Measurements from ENCODE around the gene ARL14. TPM values are rescaled to one million over a fixed set of nuclear protein-coding genes. Genes with fewer than 3 reads are reported as not detected.

ARL14 gene
- total and polyA plus RNA-seq, 2 of the 13 experiments (the other 11 are each of a cell fraction or from before 2014, with no cell fraction given), result 0.11 TPM; not detected in 1

GRCh38 chr3:160686955-160687535 is 10.1 kb downstream of the ARL14 start:
- 29% methylated on average over 6 of the region's 6 CpGs for WGBS (ENCODE audit: low lambda C conversion rate)
- Histone ChIP-seq H3K27me3 (ENCODE audit: control insufficient read depth in 1 of 2, insufficient read depth in 2 of 2, low read length in 2 of 2) (no peaks in the 10 kb centered on the region; a peak in 1 of 5 replicates), H3K4me3 (replicated peaks in 1 of 3; ENCODE audit: insufficient read depth in 1 of 3, low read depth in 2 of 3, low read length in 3 of 3) (no peak overlapping the region), H3K36me3 (replicated peaks in 1 of 2; ENCODE audit: control insufficient read depth in 1 of 2, insufficient read depth in 2 of 2, low read length in 2 of 2) (no peaks in the 10 kb centered on the region), H3K27ac (ENCODE audit: extremely low read length, insufficient read depth, low read length) (no peak overlapping the region), H3K9ac (ENCODE audit: insufficient read depth, low read depth, low read length) (no peak overlapping the region), H4K20me1 (ENCODE audit: insufficient read depth, low read length) (no peaks in the 10 kb centered on the region), H3K9me3 (ENCODE audit: low read length) (no peaks in the 10 kb centered on the region), H3K79me2 (ENCODE audit: insufficient read depth, low read length) (no peaks in the 10 kb centered on the region), H3K4me2 (ENCODE audit: low read depth, low read length) (no peak overlapping the region), H3K4me1 (ENCODE audit: insufficient read depth, low read length) (no peaks in the 10 kb centered on the region), H2AFZ (ENCODE audit: low read length) (no peak overlapping the region)
- FAIRE-seq (no peak), DNase-seq (ENCODE audit: low spot score) (peak; percentile 6), ATAC-seq (no peak)
- BruUV-seq (replicated peaks), result no TSS peak
- intact Hi-C loops (cut with micrococcal nuclease; ENCODE audit: unreplicated experiment) (loop anchor here (1.0 to 5.0 kb wide), 2 partner anchors 255 to 735 kb away; no protein-coding TSS in a partner anchor), in situ Hi-C loops (cut with HindIII; ENCODE audit: extremely low pct_ligation_motif_present, low pct_unique_long_range_greater_than_20kb) (no loop called here)
- ChIA-PET POLR2A (no interaction called here), CTCF (ENCODE audit: low intra/inter-chr PET ratio, low total read pairs) (interaction anchor here (2.0 kb wide), 1 partner anchor 255 kb away, joined by 11 read pairs; no protein-coding TSS in a partner anchor)
- no peak for TF ChIP-seq ZNF574 (CRISPR knock-in tag; IDR thresholded peaks at IDR 0.05)
- TF ChIP-seq, protein P1, sequence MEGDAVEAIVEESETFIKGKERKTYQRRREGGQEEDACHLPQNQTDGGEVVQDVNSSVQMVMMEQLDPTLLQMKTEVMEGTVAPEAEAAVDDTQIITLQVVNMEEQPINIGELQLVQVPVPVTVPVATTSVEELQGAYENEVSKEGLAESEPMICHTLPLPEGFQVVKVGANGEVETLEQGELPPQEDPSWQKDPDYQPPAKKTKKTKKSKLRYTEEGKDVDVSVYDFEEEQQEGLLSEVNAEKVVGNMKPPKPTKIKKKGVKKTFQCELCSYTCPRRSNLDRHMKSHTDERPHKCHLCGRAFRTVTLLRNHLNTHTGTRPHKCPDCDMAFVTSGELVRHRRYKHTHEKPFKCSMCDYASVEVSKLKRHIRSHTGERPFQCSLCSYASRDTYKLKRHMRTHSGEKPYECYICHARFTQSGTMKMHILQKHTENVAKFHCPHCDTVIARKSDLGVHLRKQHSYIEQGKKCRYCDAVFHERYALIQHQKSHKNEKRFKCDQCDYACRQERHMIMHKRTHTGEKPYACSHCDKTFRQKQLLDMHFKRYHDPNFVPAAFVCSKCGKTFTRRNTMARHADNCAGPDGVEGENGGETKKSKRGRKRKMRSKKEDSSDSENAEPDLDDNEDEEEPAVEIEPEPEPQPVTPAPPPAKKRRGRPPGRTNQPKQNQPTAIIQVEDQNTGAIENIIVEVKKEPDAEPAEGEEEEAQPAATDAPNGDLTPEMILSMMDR (CRISPR knock-in tag; IDR thresholded peaks at IDR 0.05), result 0 out of 2 replicates have a peak, but pooled peaks have one; percentile 9
- TF ChIP-seq MAZ (IDR thresholded peaks at IDR 0.05; ENCODE audit: borderline replicate concordance, low read depth, low read length), result no peak
- TF ChIP-seq MAZ (CRISPR knock-in tag; IDR thresholded peaks at IDR 0.05; ENCODE audit: low read depth), result no peak
- no peak for TF ChIP-seq DR1 (CRISPR knock-in tag; IDR thresholded peaks at IDR 0.05)
- TF ChIP-seq RNF2 (conservative IDR thresholded peaks at IDR 0.05; ENCODE audit: low read depth), result no peak
- no peak for TF ChIP-seq ZNF576 (CRISPR knock-in tag; IDR thresholded peaks at IDR 0.05)
- peak; percentile 28 for TF ChIP-seq STAG1 (CRISPR knock-in tag; IDR thresholded peaks at IDR 0.05)
- no peak for TF ChIP-seq NONO (IDR thresholded peaks at IDR 0.05)
- TF ChIP-seq NONO (CRISPR knock-in tag; conservative IDR thresholded peaks at IDR 0.05), result no peak
- TF ChIP-seq, protein P2, sequence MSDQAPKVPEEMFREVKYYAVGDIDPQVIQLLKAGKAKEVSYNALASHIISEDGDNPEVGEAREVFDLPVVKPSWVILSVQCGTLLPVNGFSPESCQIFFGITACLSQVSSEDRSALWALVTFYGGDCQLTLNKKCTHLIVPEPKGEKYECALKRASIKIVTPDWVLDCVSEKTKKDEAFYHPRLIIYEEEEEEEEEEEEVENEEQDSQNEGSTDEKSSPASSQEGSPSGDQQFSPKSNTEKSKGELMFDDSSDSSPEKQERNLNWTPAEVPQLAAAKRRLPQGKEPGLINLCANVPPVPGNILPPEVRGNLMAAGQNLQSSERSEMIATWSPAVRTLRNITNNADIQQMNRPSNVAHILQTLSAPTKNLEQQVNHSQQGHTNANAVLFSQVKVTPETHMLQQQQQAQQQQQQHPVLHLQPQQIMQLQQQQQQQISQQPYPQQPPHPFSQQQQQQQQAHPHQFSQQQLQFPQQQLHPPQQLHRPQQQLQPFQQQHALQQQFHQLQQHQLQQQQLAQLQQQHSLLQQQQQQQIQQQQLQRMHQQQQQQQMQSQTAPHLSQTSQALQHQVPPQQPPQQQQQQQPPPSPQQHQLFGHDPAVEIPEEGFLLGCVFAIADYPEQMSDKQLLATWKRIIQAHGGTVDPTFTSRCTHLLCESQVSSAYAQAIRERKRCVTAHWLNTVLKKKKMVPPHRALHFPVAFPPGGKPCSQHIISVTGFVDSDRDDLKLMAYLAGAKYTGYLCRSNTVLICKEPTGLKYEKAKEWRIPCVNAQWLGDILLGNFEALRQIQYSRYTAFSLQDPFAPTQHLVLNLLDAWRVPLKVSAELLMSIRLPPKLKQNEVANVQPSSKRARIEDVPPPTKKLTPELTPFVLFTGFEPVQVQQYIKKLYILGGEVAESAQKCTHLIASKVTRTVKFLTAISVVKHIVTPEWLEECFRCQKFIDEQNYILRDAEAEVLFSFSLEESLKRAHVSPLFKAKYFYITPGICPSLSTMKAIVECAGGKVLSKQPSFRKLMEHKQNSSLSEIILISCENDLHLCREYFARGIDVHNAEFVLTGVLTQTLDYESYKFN (CRISPR knock-in tag; conservative IDR thresholded peaks at IDR 0.05), result no peak
- no peak for TF ChIP-seq CCDC6 (CRISPR knock-in tag; IDR thresholded peaks at IDR 0.05)
- TF ChIP-seq, protein P3, sequence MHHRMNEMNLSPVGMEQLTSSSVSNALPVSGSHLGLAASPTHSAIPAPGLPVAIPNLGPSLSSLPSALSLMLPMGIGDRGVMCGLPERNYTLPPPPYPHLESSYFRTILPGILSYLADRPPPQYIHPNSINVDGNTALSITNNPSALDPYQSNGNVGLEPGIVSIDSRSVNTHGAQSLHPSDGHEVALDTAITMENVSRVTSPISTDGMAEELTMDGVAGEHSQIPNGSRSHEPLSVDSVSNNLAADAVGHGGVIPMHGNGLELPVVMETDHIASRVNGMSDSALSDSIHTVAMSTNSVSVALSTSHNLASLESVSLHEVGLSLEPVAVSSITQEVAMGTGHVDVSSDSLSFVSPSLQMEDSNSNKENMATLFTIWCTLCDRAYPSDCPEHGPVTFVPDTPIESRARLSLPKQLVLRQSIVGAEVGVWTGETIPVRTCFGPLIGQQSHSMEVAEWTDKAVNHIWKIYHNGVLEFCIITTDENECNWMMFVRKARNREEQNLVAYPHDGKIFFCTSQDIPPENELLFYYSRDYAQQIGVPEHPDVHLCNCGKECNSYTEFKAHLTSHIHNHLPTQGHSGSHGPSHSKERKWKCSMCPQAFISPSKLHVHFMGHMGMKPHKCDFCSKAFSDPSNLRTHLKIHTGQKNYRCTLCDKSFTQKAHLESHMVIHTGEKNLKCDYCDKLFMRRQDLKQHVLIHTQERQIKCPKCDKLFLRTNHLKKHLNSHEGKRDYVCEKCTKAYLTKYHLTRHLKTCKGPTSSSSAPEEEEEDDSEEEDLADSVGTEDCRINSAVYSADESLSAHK (CRISPR knock-in tag; IDR thresholded peaks at IDR 0.05; ENCODE audit: borderline replicate concordance), result no peak
